Testis (tissue), 2 donors: ENCODE measurements around the gene OR52E4.

ENCODE experiments used
- POLR2A ChIP-seq: fragments of 450-650 bp; IDR thresholded peaks from one replicate; pipeline ENCODE4 v1.6.1; 2017; ENCODE audit warnings: antibody characterized with exemption, mild to moderate bottlenecking, moderate library complexity
- TF ChIP-seq, protein P1 (sequence below), 3 experiments: fragments of 450-650 bp in 2 of 3; fragments of 200-600 bp in 1 of 3; sonication (generic) in 1 of 3; IDR thresholded peaks; one replicate each; pipeline ENCODE4 v1.5.1; 2016 to 2019; ENCODE audit warnings: antibody characterized with exemption in 3 of 3, mild to moderate bottlenecking in 2 of 3, moderate library complexity in 1 of 3

DNA sequence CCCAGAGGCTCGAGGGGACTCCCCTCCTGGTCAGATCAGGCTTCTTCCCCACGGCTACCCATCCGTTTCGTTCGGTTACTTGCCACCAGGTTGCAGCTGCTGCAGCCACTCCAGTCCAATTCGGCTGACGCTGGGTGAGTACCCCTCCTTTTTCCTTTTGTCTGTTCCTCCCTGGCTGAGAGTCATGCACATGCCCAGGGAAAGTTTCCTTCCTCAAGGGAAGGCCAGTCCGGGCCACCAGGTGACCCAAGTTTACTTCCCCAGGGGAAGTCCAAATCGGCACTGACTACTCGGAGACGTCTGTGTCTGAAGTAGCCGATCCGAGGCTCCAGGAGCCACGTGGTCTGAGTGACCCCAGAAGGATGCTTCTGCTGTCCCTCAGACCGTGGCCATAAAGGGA, 48.4 kb downstream of the OR52E4 start:
- TF ChIP-seq, protein P1, sequence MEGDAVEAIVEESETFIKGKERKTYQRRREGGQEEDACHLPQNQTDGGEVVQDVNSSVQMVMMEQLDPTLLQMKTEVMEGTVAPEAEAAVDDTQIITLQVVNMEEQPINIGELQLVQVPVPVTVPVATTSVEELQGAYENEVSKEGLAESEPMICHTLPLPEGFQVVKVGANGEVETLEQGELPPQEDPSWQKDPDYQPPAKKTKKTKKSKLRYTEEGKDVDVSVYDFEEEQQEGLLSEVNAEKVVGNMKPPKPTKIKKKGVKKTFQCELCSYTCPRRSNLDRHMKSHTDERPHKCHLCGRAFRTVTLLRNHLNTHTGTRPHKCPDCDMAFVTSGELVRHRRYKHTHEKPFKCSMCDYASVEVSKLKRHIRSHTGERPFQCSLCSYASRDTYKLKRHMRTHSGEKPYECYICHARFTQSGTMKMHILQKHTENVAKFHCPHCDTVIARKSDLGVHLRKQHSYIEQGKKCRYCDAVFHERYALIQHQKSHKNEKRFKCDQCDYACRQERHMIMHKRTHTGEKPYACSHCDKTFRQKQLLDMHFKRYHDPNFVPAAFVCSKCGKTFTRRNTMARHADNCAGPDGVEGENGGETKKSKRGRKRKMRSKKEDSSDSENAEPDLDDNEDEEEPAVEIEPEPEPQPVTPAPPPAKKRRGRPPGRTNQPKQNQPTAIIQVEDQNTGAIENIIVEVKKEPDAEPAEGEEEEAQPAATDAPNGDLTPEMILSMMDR (IDR thresholded peaks at IDR 0.05), result no peak
- no peak for TF ChIP-seq POLR2A
